Activated naive CD8-positive, alpha-beta T cell treated with anti-CD3 and anti-CD28 coated beads, Interleukin-2, amount 10 ng/mL, durations not matched to agents 7 days and 5 days (primary cell): ENCODE results near the gene GOLGA6C. TPM values are rescaled to one million over a fixed set of nuclear protein-coding genes. Genes with fewer than 3 reads are reported as not detected.
"Not testable (repeated sequence)": the region's sequence is repeated elsewhere in the genome, so short reads cannot be mapped to it uniquely, and the experiment has no call there.

Source experiments
- ATAC-seq: fragments of 150-1000 bp; cut with Tn5 transposase; one replicate; pipeline ENCODE4 v1.10.0; 2021; ENCODE audit warnings: low read depth, moderate library complexity
- POLR2A ChIA-PET: fragments of 350-600 bp; sonication (Branson Sonifier 250); formaldehyde crosslinking; loops from one replicate; lab custom pipeline; 2021; ENCODE audit warnings: antibody characterized with exemption; lab: Charles Lee
- DNase-seq: peaks from one replicate; pipeline ENCODE4 v3.0.0; 2021
- H3K27ac Mint-ChIP-seq: one replicate; pipeline ENCODE4 v1.8.0; 2022; ENCODE audit warnings: mild to moderate bottlenecking, mixed read lengths
- H3K27me3 Mint-ChIP-seq: one replicate; pipeline ENCODE4 v1.8.0; 2022; ENCODE audit warnings: mild to moderate bottlenecking, moderate library complexity, mixed read lengths
- H3K36me3 Mint-ChIP-seq: one replicate; pipeline ENCODE4 v1.8.0; 2021; ENCODE audit warnings: mild to moderate bottlenecking, mixed read lengths
- H3K4me1 Mint-ChIP-seq: one replicate; pipeline ENCODE4 v1.8.0; 2021; ENCODE audit warnings: mixed read lengths
- H3K4me3 Mint-ChIP-seq: one replicate; pipeline ENCODE4 v1.8.0; 2022; ENCODE audit warnings: mild to moderate bottlenecking, moderate library complexity, mixed read lengths
- H3K9me3 Mint-ChIP-seq: one replicate; pipeline ENCODE4 v1.8.0; 2021; ENCODE audit warnings: mixed read lengths
- total RNA-seq, 2 experiments: library from RNA; stranded (reverse); gene quantifications; one replicate each; pipeline ENCODE4 v1.2.3, GENCODE V29; 2021

GOLGA6C gene, protein sequence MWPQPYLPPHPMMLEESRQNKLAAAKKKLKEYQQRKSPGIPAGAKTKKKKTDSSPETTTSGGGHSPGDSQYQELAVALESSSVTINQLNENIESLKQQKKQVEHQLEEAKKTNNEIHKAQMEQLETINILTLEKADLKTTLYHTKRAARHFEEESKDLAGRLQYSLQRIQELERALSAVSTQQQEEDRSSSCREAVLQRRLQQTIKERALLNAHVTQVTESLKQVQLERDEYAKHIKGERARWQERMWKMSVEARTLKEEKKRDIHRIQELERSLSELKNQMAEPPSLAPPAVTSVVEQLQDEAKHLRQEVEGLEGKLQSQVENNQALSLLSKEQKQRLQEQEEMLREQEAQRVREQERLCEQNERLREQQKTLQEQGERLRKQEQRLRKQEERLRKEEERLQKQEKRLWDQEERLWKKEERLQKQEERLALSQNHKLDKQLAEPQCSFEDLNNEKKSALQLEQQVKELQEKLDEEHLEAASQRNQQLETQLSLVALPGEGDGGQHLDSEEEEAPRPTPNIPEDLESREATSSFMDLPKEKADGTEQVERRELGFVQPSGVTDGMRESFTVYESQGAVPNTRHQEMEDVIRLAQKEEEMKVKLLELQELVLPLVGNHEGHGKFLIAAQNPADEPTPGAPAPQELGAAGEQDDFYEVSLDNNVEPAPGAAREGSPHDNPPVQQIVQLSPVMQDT
- total RNA-seq = not detected

DNA sequence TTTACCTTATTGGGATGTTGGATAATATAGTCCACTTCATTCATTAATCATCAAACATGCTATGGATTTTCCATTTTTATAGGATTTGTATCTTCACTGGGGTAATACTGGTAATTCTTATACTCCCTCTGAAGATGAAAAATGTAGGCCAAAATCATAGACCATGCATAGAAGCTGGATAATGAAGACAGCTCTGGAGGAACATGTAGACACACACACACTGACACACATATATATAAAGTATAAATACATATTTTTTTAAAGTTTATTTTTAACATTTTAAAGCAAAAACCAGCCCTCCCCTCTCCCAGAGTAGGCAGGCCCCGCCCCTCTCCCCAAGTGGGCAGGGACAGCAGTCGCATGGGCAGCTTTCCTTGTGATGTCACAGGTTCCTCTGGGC, at the start of gene GOLGA6C:
Gene GOLGA6C (plus strand): TSS at position 301 of the 400 bp plus-strand sequence. CDS start 265 bp downstream, outside the sequence.
- POLR2A ChIA-PET, H3K27me3 Mint-ChIP-seq, ATAC-seq, DNase-seq, H3K36me3 Mint-ChIP-seq, H3K4me3 Mint-ChIP-seq, H3K9me3 Mint-ChIP-seq, H3K27ac Mint-ChIP-seq, H3K4me1 Mint-ChIP-seq: not testable (repeated sequence)

DNA sequence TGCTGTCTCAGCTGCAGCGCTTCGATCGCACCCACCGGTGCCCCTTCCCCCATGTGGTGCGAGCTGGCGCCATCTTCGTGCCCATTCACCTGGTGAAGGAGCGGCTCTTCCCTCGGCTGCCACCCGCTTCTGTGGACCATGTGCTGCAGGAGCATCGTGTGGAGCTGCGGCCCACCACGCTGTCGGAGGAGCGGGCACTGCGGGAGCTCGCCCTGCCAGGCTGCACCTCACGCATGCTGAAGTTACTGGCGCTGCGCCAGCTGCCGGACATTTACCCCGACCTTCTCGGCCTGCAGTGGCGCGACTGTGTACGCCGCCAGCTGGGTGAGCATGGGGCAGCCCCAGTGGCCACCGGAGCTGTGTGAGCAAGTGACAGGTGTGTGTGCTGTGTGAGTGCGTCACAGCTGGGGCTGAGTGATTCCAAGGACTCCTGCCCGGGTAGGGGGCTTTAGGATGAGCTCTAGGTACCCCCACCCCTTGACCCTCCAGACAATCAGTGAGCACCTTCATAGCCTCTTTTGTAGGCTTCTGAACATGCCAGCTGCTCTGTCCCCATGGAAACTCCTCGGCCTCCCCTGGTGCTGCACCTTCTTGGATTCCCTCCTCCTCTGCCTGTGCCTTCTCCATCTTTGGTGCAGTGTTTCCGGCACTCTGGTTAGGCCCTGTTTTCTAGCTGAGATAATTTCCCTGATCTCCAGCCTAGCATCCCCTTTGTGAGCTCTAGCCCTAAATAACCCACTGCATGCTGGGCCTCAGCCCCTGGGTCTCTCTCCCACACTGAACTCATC, 49.4 kb upstream of the GOLGA6C start:
- peaks cover 13% of the 10 kb centered on the region for H3K36me3 Mint-ChIP-seq
- POLR2A ChIA-PET = interaction anchor here (1.1 to 2.0 kb wide), 5 partner anchors 143 to 185 kb away, joined by 3 to 6 read pairs (median 4); partner anchors contain the start of gene PPCDC
- H3K27ac Mint-ChIP-seq = no peak overlapping the region

DNA sequence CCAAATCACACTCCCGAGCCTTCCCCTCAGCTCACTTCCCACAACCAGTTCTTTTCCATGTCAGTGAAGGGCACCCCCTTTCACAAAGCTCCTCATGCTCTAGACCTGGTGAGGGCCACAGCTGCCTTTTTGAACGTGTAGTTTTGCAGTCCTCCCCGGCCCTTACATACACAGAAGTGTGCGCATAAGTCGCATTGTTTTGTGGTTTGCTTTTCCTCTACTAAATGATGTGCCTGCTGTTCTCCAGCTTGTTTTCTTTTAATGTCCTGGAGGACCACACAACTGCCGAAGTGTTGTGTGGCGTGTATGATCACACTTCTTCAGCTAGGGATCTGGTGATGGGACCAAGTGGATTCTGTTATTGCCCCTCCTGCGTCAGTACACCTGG, 48.9 kb upstream of the GOLGA6C start:
- Mint-ChIP-seq H3K27me3 (no peaks in the 10 kb centered on the region), H3K9me3 (no peaks in the 10 kb centered on the region), H3K4me1 (peaks cover 28% of the 10 kb centered on the region), H3K4me3 (no peak overlapping the region), H3K27ac (no peak overlapping the region), H3K36me3 (peaks cover 13% of the 10 kb centered on the region)
- no peak for DNase-seq
- no peak for ATAC-seq
- POLR2A ChIA-PET = interaction anchor here (0.6 to 2.0 kb wide), 5 partner anchors 144 to 731 kb away, joined by 3 to 6 read pairs (median 3); partner anchors contain the start of gene PPCDC

More for the DNA sequence above, 49.4 kb upstream of the GOLGA6C start:
- H3K9me3 Mint-ChIP-seq = no peaks in the 10 kb centered on the region
- H3K4me3 Mint-ChIP-seq = no peak overlapping the region
- no peak for DNase-seq
- no peaks in the 10 kb centered on the region for H3K27me3 Mint-ChIP-seq
- ATAC-seq = no peak
- H3K4me1 Mint-ChIP-seq = peaks cover 32% of the 10 kb centered on the region

DNA sequence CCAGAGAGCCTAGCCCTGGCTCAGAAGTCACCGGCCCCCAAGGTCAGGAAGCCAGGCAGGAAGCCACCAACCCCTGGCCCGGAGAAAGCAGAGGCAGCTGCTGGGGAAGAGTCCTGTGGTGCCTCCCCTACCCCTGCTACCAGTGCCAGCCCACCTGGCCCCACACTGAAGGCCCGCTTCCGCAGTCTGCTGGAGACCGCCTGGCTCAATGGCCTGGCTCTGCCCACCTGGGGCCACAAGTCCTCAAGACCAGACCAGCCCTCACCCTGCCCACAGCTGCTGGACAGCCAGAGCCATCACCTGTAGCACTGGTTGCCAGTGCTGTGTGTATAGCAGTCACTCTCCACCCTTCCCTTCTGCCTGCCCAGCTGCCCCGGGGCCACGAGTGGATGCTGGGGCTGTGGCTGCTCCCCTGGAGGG, 47.3 kb upstream of the GOLGA6C start:
- Mint-ChIP-seq H3K4me1 (peaks cover 24% of the 10 kb centered on the region), H3K9me3 (no peaks in the 10 kb centered on the region), H3K36me3 (peaks cover 13% of the 10 kb centered on the region), H3K4me3 (no peak overlapping the region), H3K27ac (peak overlapping the region; percentile 42), H3K27me3 (no peaks in the 10 kb centered on the region)
- POLR2A ChIA-PET = interaction anchor here (0.6 kb wide), 1 partner anchor 136 kb away, joined by 4 read pairs; no protein-coding TSS in a partner anchor
- ATAC-seq = no peak
- DNase-seq = no peak

DNA sequence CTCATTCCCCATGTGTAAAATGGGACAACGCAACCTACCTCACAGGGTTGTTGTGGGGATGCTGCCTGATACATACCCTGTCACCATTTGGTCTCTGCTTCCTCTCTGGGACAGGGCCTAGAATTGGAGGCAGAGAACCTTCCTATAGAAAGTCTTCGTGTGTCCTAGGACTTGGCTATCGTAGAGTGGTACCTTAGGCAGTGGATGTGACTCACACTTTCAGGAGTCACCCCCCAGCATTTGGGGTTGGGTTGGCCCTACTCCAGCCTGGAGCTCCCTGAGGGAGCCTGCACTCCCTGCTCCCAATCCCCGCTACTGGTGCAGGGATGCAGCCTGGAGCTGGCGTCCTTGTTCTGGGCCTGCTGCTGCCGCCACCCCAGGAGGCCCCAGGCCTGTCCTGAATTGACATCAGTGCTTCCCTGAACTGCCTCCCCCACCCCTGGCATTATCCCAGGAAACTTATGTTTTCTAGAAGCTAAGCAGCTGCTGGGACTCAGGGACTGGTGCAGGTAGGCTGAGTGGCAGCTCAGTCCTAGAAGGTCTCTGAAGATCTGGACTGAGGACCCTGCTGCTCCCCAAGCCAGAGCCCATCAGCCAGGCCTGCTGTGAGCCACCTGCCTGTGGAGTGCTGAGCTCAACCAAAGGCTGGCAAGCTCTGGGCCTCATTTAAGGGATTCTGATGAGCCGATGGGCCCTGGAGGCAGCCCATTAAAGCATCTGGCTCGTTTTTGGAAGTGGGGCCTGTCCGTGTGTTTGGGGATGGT, 46.5 kb upstream of the GOLGA6C start:
- no peaks in the 10 kb centered on the region for H3K9me3 Mint-ChIP-seq
- no peak overlapping the region for H3K4me3 Mint-ChIP-seq
- peaks cover 25% of the 10 kb centered on the region for H3K4me1 Mint-ChIP-seq
- no peak for DNase-seq
- ATAC-seq = no peak
- H3K27ac Mint-ChIP-seq = no peak overlapping the region
- H3K36me3 Mint-ChIP-seq = peaks cover 13% of the 10 kb centered on the region
- POLR2A ChIA-PET = interaction anchor here (0.6 kb wide), 1 partner anchor 137 kb away, joined by 4 read pairs; no protein-coding TSS in a partner anchor
- no peaks in the 10 kb centered on the region for H3K27me3 Mint-ChIP-seq

DNA sequence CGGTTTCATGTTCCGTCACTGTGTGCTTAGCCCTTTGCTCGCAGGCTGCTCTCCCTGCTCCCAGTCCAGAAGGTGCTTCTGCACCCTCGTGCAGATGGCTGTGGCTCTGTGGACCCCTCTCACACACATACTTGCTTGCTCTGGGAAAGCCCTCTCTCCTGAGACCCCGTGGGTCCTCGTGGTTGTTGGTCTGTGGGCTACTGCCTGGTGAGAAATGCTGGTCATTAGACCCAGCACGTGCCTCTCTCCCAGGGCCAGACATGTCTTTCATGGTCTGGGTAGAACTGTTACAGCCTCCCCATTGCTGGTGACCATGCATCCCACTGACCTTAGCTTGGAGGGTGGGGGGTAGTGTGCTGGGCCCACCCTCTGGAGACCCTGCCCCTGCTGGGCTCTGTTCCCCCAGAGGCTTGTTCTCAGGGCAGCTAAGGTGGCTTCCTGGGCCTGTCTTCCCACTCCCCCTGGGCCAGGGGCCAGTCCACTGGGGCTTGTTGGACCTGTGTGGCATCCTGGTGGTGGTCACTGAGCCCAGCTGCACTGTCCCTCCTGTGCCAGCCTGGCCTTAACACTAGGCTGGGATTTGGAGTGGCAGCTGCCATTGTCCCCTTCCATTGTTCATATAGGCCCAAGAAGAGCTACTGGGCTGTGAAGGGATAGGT, 45.8 kb upstream of the GOLGA6C start:
- no peak for DNase-seq
- POLR2A ChIA-PET = no interaction called here
- ATAC-seq = no peak
- H3K27ac Mint-ChIP-seq = peak overlapping the region; percentile 34
- H3K4me1 Mint-ChIP-seq = peaks cover 25% of the 10 kb centered on the region
- no peaks in the 10 kb centered on the region for H3K9me3 Mint-ChIP-seq
- H3K36me3 Mint-ChIP-seq = peaks cover 13% of the 10 kb centered on the region
- H3K27me3 Mint-ChIP-seq = no peaks in the 10 kb centered on the region
- no peak overlapping the region for H3K4me3 Mint-ChIP-seq

DNA sequence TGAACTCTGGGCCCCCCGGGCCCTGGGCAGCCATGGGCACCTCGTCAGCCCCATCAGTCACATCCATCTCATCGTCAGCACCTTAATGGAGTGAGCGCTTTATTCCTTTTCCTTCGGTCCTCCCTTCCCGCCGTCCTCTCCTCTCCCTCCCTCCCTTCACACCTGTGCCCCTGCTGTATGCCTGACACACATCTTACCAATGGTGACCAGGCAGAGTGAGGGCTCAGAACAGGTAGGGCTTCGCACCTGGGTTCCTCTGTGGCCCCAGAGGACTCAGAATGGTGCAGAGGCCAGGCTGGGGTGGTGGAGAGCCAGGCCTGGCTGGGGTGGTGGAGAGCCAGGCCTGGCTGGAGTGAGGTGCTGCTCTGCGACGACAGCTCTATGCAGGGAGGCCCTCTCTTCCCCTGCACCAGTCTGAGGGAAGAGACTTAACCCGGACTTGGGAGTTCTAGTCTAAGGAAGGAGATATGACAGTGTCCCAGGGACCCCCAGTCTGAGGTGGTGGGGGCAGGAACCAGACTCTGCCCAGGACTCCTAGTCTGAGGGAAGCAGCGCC, 44.8 kb upstream of the GOLGA6C start:
- Mint-ChIP-seq H3K4me1 (peaks cover 25% of the 10 kb centered on the region), H3K27ac (no peak overlapping the region), H3K36me3 (peaks cover 11% of the 10 kb centered on the region), H3K4me3 (no peak overlapping the region), H3K27me3 (no peaks in the 10 kb centered on the region), H3K9me3 (no peaks in the 10 kb centered on the region)
- DNase-seq (no peak), ATAC-seq (no peak)
- POLR2A ChIA-PET = interaction anchor here (1.3 kb wide), 1 partner anchor 14 kb away, joined by 3 read pairs; no protein-coding TSS in a partner anchor

DNA sequence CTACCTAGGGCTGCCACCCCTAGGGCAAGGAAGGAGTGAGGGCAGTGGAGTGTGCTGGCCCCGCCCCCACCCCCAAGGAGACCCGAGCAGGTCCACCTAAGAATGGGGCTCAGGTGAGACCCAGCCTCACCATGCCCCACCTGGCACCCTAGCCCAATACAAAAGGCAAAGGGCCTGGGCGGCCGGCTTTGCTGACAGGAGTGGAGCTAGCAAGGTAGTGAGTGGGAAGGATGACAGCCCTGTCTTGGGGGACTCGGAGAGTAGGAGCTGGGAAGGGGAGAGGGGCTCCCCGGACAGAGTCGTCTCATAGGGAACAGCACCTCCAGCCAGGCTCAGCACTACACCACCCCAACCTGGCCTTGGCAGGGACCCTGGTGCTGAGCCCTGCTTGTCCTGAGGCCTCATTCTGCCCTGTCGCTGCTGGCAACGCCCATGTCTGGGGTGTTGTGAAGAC, 44.3 kb upstream of the GOLGA6C start:
- no peaks in the 10 kb centered on the region for H3K27me3 Mint-ChIP-seq
- H3K9me3 Mint-ChIP-seq = no peaks in the 10 kb centered on the region
- no peak overlapping the region for H3K4me3 Mint-ChIP-seq
- POLR2A ChIA-PET = interaction anchor here (1.3 to 2.5 kb wide), 3 partner anchors 9 to 15 kb away, joined by 3 to 8 read pairs (median 8); partner anchors contain the start of gene C15orf39
- ATAC-seq (peak; percentile 32), DNase-seq (no peak)
- no peak overlapping the region for H3K27ac Mint-ChIP-seq
- H3K4me1 Mint-ChIP-seq = peaks cover 25% of the 10 kb centered on the region
- peaks cover 11% of the 10 kb centered on the region for H3K36me3 Mint-ChIP-seq

DNA sequence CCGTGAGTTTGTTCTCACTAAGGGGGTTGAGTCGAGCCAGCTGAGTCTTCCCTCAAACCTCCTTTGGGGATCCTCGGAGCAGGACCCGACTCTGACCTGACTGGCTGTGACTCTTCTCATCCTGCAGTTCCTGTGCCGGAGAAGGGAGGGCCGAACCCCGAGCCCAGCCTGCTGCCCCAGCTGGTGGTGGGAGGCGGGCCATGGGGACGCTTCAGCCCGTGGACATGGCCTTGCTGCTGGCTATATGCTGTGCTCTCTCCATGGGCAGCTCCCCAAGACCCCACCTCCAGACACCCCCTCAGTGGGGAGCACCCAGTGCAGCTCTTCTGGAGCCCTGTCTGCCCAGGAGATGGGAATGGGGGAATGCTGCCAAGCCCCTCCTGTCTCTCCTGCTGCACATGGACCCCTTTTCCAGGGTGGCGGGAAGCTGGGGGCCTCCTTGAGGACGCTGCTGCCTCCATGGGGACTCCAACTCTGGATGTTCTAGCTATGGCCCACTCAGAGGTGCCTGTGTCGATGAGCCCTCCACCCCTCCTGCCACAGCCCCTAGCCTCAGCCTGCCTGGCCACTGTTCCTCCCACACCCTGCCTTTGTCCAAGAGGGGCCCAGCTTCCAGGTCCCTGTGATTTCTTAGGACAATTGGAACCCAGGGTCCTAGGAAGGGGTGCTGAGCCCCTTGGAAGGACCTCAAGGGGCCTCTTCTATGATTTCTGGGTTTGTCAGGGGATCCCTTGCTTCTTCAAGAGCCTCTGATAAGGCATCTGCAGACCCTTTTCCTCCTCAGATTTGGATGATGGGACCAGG, 43.6 kb upstream of the GOLGA6C start:
- peaks cover 18% of the 10 kb centered on the region for H3K4me1 Mint-ChIP-seq
- H3K4me3 Mint-ChIP-seq = no peak overlapping the region
- DNase-seq = no peak
- H3K36me3 Mint-ChIP-seq = peaks cover 7% of the 10 kb centered on the region
- no peaks in the 10 kb centered on the region for H3K27me3 Mint-ChIP-seq
- H3K9me3 Mint-ChIP-seq = no peaks in the 10 kb centered on the region
- POLR2A ChIA-PET = interaction anchor here (0.8 to 2.5 kb wide), 5 partner anchors 10 to 191 kb away, joined by 3 to 8 read pairs (median 5); partner anchors contain the start of genes C15orf39 and PPCDC
- H3K27ac Mint-ChIP-seq = no peak overlapping the region
- no peak for ATAC-seq

DNA sequence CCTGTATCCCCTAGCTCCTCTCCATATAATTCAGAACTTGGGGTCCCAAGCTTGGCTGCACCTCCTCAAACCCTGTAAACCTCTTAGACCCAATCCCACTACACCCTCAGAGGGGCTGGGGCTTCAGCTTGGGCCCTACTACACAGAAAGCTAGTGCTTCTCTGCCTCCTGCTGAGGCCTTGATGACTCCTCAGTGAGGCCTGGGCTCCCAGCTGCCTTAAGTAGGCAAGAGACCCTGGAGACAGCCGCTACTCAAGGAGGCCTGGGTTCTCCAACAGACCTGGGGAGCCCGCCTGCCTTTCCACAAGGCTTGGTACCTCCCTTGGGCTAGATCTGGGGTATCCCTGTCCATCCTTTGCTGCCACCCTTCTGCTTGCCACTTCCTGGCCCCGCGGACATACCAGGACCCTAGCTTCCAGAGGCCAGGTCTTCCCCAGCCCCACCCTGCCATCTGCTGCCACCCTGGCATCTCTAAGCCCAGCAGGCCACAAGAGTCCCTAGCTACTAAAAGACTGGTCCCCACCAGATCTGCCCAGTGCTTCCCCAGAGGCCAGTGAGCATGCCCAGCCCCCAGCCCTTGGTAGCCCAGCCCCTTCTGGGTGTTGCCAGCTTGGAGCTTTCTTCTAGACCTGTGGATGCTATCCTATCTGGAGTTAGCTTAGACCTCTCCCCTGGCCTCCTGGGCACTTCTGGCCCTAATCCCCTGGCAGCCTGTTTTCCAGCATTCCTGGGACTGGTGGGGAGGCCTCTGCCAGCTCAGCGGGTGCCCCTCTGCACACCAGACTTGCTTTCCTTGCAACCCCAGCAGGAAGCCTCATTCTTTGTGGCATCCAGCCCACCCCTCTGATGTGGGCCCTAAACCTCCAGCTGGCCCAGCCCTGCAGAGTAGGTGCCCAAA, 42.8 kb upstream of the GOLGA6C start:
- POLR2A ChIA-PET = interaction anchor here (0.8 to 2.5 kb wide), 5 partner anchors 8 to 192 kb away, joined by 3 to 8 read pairs (median 5); partner anchors contain the start of genes C15orf39 and PPCDC
- no peak for ATAC-seq
- peaks cover 4% of the 10 kb centered on the region for H3K36me3 Mint-ChIP-seq
- H3K4me3 Mint-ChIP-seq = no peak overlapping the region
- no peaks in the 10 kb centered on the region for H3K27me3 Mint-ChIP-seq
- H3K4me1 Mint-ChIP-seq = peaks cover 13% of the 10 kb centered on the region
- H3K27ac Mint-ChIP-seq = no peak overlapping the region
- DNase-seq = no peak
- H3K9me3 Mint-ChIP-seq = no peaks in the 10 kb centered on the region
